Endothelial cell of umbilical vein (primary cell): ENCODE results near the gene CARD11. TPM values are rescaled to one million over a fixed set of nuclear protein-coding genes. Genes with fewer than 3 reads are reported as not detected.

Experiments
- BruUV-seq: library from RNA; stranded (reverse); fragments of 400-500 nt; replicated peaks from 2 replicates; lab custom pipeline; 2021; lab: Mats Ljungman, UMichigan
- CTCF ChIA-PET: fragments of 300-600, 350-600 bp; sonication (Branson Sonifier 250); formaldehyde crosslinking; loops from one replicate; lab custom pipeline; 2021; ENCODE audit warnings: antibody characterized with exemption, inconsistent platforms; lab: Charles Lee
- POLR2A ChIA-PET: fragments of 300-600, 350-600 bp; sonication (Branson Sonifier 250); formaldehyde crosslinking; loops from one replicate; lab custom pipeline; 2021; ENCODE audit warnings: antibody characterized with exemption, inconsistent platforms; lab: Charles Lee
- DNase-seq: peaks from one replicate; pipeline ENCODE4 v3.0.0-alpha.2; 2011; ENCODE audit warnings: low read depth, low spot score
- FAIRE-seq: peaks from 2 replicates; lab custom pipeline; 2011; peaks lifted over from hg19 to GRCh38; lab: Jason Lieb, UNC
- H2AFZ ChIP-seq: 2 replicates; pipeline ENCODE4 v1.6.0; 2012; ENCODE audit warnings: low read depth, low read length, control low read depth, inconsistent platforms
- H3K27ac ChIP-seq: 2 replicates; pipeline ENCODE4 v1.5.1; 2011; ENCODE audit warnings: low read depth, mild to moderate bottlenecking, control low read depth, low read length, moderate library complexity; ENCODE audit not compliant: insufficient read depth
- H3K27me3 ChIP-seq, 2 experiments: 2 replicates each; pipeline versions ENCODE4 v1.6.0 to v1.6.1; 2011; ENCODE audit warnings: low read length in 2 of 2, mixed read lengths in 1 of 2; ENCODE audit not compliant: control insufficient read depth in 2 of 2, insufficient read depth in 2 of 2
- H3K36me3 ChIP-seq, 2 experiments: 2 replicates in 1 of 2; 3 replicates in 1 of 2; pipeline ENCODE4 v1.5.1; 2011; ENCODE audit warnings: low read length in 2 of 2, mild to moderate bottlenecking in 1 of 2, moderate library complexity in 1 of 2; ENCODE audit not compliant: control insufficient read depth in 2 of 2, insufficient read depth in 2 of 2; ENCODE audit errors: extremely low read depth in 1 of 2
- H3K4me1 ChIP-seq: 3 replicates; pipeline ENCODE4 v1.5.1; 2011; ENCODE audit warnings: mild to moderate bottlenecking, low read length; ENCODE audit not compliant: control insufficient read depth, insufficient read depth; ENCODE audit errors: extremely low read depth
- H3K4me2 ChIP-seq: 2 replicates; pipeline ENCODE4 v1.6.1; 2011; ENCODE audit warnings: low read length, control low read depth, mixed read lengths; ENCODE audit not compliant: insufficient read depth
- H3K4me3 ChIP-seq, 3 experiments: fragments of 200-600 bp in 1 of 3; sonication (generic), shearing (Covaris generic) in 1 of 3; replicated peaks in 1 of 3; 2 replicates each; pipeline ENCODE4 v1.5.1; 2011 to 2016; ENCODE audit warnings: control low read depth in 3 of 3, low read length in 3 of 3, mild to moderate bottlenecking in 2 of 3, inconsistent platforms in 1 of 3, low read depth in 1 of 3, moderate library complexity in 1 of 3; ENCODE audit not compliant: insufficient read depth in 1 of 3
- H3K79me2 ChIP-seq: 2 replicates; pipeline ENCODE4 v1.6.0; 2012; ENCODE audit warnings: low read length, inconsistent platforms; ENCODE audit not compliant: control insufficient read depth, insufficient read depth
- H3K9ac ChIP-seq: replicated peaks from 2 replicates; pipeline ENCODE3; 2011; ENCODE audit warnings: low read length, control low read depth; ENCODE audit not compliant: insufficient read depth; ENCODE audit errors: extremely low read depth
- H3K9me1 ChIP-seq: replicated peaks from 3 replicates; pipeline ENCODE4 v1.6.0; 2011; ENCODE audit warnings: mild to moderate bottlenecking, low read length; ENCODE audit not compliant: control insufficient read depth, insufficient read depth; ENCODE audit errors: extremely low read depth
- H3K9me3 ChIP-seq: replicated peaks from 2 replicates; pipeline ENCODE4 v1.5.1; 2012; ENCODE audit warnings: low read length, inconsistent platforms; ENCODE audit not compliant: control insufficient read depth, insufficient read depth
- H4K20me1 ChIP-seq: replicated peaks from 2 replicates; pipeline ENCODE3; 2011; ENCODE audit warnings: mild to moderate bottlenecking, low read length; ENCODE audit not compliant: control insufficient read depth, insufficient read depth; ENCODE audit errors: extremely low read depth
- EZH2 ChIP-seq: IDR thresholded peaks from 2 replicates; pipeline ENCODE4 v1.6.1; 2012; ENCODE audit warnings: borderline replicate concordance, low read depth, mild to moderate bottlenecking, moderate library complexity, low read length, inconsistent platforms; ENCODE audit not compliant: severe bottlenecking
- GATA2 ChIP-seq: IDR thresholded peaks from 2 replicates; pipeline ENCODE4 v1.7.0; 2011; ENCODE audit warnings: low read depth, mild to moderate bottlenecking, moderate library complexity, mixed read lengths, low read length; ENCODE audit not compliant: insufficient read length, insufficient read depth
- JUN ChIP-seq: IDR thresholded peaks from 2 replicates; pipeline ENCODE4 v1.6.1; 2011; ENCODE audit warnings: borderline replicate concordance, low read depth; ENCODE audit not compliant: insufficient read length, insufficient read depth
- MYC ChIP-seq: IDR thresholded peaks from one replicate; pipeline ENCODE4 v1.6.1; 2011; ENCODE audit warnings: mild to moderate bottlenecking, low read depth, low read length
- POLR2A ChIP-seq: IDR thresholded peaks from 2 replicates; pipeline ENCODE4 v1.6.1; 2012; ENCODE audit warnings: low read depth, mild to moderate bottlenecking, control low read depth, low read length
- dilution Hi-C: fragments of 300-500 bp; cut with MboI; formaldehyde crosslinking; loops from one replicate; pipeline ENCODE4 v1.15.0; 2019; ENCODE audit warnings: low sequenced_read_pairs; ENCODE audit not compliant: extremely low pct_ligation_motif_present
- intact Hi-C: fragments of 100-400 bp; cut with micrococcal nuclease; formaldehyde crosslinking; loops from one replicate; pipeline ENCODE4 v1.10.0; 2022
- polyA plus RNA-seq, 4 experiments: library from polyadenylated mRNA; depleted of rRNA in 3 of 4; stranded (reverse) in 3 of 4; unstranded in 1 of 4; fragments of >200 nt; gene quantifications; 2 replicates each; pipeline versions ENCODE4 v1.2.1 to v1.2.3, GENCODE V29; 2011 to 2012; ENCODE audit warnings: missing spikeins in 1 of 4
- total RNA-seq: library from RNA; stranded (reverse); gene quantifications from 2 replicates; pipeline ENCODE4 v1.2.3, GENCODE V29; 2021
- TF ChIP-seq, protein P1 (sequence below): IDR thresholded peaks from 2 replicates; pipeline ENCODE4 v1.6.1; 2011; ENCODE audit not compliant: insufficient read depth, insufficient read length
- TF ChIP-seq, protein P2 (sequence below), 2 donors: IDR thresholded peaks; 1 replicate in 1 of 2; 2 replicates in 1 of 2; pipeline ENCODE4 v1.5.1; 2011; ENCODE audit warnings: low read length in 2 of 2, mild to moderate bottlenecking in 2 of 2, moderate library complexity in 2 of 2, control low read depth in 1 of 2, inconsistent platforms in 1 of 2, low read depth in 1 of 2; ENCODE audit not compliant: insufficient read depth in 1 of 2; ENCODE audit errors: extremely low read depth in 1 of 2

Gene CARD11
- total and polyA plus RNA-seq, 2 donors (not counting 3 experiments of a cell fraction or from before 2014, with no cell fraction given), result 20.4 to 41.8 TPM

DNA sequence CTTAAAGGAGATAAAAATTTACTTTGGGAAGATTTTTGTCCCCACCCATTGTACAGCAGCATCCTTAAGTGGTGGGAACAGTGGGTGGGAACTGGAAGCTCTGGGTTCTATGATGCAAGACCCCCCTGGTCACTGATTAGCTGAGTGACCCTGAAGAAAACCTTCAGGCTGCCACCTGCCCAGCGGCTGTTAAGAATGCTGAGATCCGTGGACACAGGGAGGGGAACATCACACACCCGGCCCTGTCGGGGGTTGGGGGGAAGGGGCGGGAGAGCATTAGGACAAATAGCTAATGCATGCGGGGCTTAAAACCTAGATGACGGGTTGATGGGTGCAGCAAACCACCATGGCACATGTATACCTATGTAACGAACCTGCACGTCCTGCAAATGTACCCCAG lies 14.5 kb downstream of the CARD11 start:
- dilution Hi-C loops, result no loop called here
- H3K27ac ChIP-seq, result peak overlapping the region; percentile 80
- H3K9me1 ChIP-seq, result no peaks in the 10 kb centered on the region
- H3K4me2 ChIP-seq, result peak overlapping the region; percentile 41
- no peaks in the 10 kb centered on the region for H3K27me3 ChIP-seq
- H3K4me1 ChIP-seq, result peaks cover 22% of the 10 kb centered on the region
- H3K9me3 ChIP-seq, result no peaks in the 10 kb centered on the region
- no peak overlapping the region for H3K4me3 ChIP-seq
- TF ChIP-seq, protein P1, sequence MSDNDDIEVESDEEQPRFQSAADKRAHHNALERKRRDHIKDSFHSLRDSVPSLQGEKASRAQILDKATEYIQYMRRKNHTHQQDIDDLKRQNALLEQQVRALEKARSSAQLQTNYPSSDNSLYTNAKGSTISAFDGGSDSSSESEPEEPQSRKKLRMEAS, result no peak
- TF ChIP-seq POLR2A (no peak), EZH2 (no peak), JUN (no peak), GATA2 (no peak), MYC (no peak)
- TF ChIP-seq, protein P2, sequence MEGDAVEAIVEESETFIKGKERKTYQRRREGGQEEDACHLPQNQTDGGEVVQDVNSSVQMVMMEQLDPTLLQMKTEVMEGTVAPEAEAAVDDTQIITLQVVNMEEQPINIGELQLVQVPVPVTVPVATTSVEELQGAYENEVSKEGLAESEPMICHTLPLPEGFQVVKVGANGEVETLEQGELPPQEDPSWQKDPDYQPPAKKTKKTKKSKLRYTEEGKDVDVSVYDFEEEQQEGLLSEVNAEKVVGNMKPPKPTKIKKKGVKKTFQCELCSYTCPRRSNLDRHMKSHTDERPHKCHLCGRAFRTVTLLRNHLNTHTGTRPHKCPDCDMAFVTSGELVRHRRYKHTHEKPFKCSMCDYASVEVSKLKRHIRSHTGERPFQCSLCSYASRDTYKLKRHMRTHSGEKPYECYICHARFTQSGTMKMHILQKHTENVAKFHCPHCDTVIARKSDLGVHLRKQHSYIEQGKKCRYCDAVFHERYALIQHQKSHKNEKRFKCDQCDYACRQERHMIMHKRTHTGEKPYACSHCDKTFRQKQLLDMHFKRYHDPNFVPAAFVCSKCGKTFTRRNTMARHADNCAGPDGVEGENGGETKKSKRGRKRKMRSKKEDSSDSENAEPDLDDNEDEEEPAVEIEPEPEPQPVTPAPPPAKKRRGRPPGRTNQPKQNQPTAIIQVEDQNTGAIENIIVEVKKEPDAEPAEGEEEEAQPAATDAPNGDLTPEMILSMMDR (IDR thresholded peaks at IDR 0.05; ENCODE audit: extremely low read depth in 1 of 2, insufficient read depth in 1 of 2, low read depth in 1 of 2, low read length in 2 of 2), result no peak
- DNase-seq (no peak), FAIRE-seq (peak; percentile 24)
- intact Hi-C loops, result loop anchor here (2.0 kb wide), 1 partner anchor 14 kb away; the partner anchor contains the start of gene CARD11
- H3K79me2 ChIP-seq, result peaks cover 12% of the 10 kb centered on the region
- CTCF ChIA-PET, result interaction anchor here (1.2 to 1.6 kb wide), 3 partner anchors 11 to 135 kb away, joined by 3 to 5 read pairs (median 4); no protein-coding TSS in a partner anchor
- no peak overlapping the region for H2AFZ ChIP-seq
- H3K36me3 ChIP-seq, result no peaks in the 10 kb centered on the region
- H3K9ac ChIP-seq, result no peak overlapping the region
- BruUV-seq, result no TSS peak
- POLR2A ChIA-PET, result interaction anchor here (0.7 kb wide), 1 partner anchor 11 kb away, joined by 6 read pairs; no protein-coding TSS in a partner anchor
- H4K20me1 ChIP-seq, result no peaks in the 10 kb centered on the region
